ENCODE results near the gene AP3M1.

AP3M1 gene

GRCh38 chr10:74133923-74134820 is 16.5 kb downstream of the AP3M1 start:
- H3K4me3 ChIP-seq (replicated peaks; ENCODE audit: low read depth, low read length), result no peak overlapping the region
- no peak for DNase-seq (ENCODE audit: extremely low read depth, low read depth)
- no peak for TF ChIP-seq CTCF (IDR thresholded peaks at IDR 0.05; ENCODE audit: low read depth, low read length, missing control alignments)

DNA sequence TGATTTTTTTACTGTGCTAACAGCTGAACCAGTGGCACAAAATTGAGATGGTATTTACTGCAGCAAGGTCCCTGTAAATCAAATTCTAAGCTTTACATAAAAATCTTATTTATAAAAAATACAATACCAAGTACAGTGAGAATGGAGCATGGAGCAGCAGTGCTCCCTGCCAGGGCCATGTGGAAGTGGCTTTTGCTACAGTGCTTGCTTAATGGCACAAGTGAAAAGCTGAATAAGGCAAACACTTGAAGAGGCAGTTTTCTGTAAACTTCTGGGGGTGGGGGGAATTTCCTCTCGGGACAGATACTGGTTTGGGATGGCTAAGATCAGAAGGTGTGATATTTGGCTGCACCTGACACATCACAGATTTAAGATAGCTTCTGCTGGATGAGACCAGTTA is 27.5 kb downstream of the AP3M1 start:
- H3K4me3 ChIP-seq (replicated peaks; ENCODE audit: low read depth, low read length), result no peak overlapping the region
- TF ChIP-seq CTCF (IDR thresholded peaks at IDR 0.05; ENCODE audit: low read depth, low read length, missing control alignments), result no peak
- no peak for DNase-seq (ENCODE audit: extremely low read depth, low read depth)

GRCh38 chr10:74122060-74122459 is 28.6 kb downstream of the AP3M1 start:
- no peak overlapping the region for H3K4me3 ChIP-seq (replicated peaks; ENCODE audit: low read depth, low read length)
- TF ChIP-seq CTCF (IDR thresholded peaks at IDR 0.05; ENCODE audit: low read depth, low read length, missing control alignments), result no peak
- DNase-seq (ENCODE audit: extremely low read depth, low read depth), result no peak

DNA sequence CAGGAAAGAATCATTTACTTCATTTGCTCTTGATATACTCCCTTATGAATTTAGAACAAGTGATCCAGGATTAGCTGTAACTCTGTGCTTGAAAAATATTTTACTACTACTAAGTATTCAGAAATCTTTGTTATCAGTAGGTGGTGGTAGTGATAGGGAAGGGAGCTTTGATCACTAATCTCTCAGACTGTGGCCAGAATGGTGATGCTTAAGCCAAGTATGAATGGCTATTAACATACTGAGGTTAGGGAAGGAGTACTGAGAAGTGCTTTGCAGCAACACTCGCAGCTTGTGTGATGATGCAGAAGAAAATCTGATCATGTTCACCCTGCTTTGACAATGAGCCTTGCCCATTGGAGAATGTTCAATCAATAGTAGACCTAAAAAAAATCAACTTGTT is 29.3 kb downstream of the AP3M1 start:
- TF ChIP-seq CTCF (IDR thresholded peaks at IDR 0.05; ENCODE audit: low read depth, low read length, missing control alignments), result no peak
- DNase-seq (ENCODE audit: extremely low read depth, low read depth), result no peak
- H3K4me3 ChIP-seq (replicated peaks; ENCODE audit: low read depth, low read length), result no peak overlapping the region

DNA sequence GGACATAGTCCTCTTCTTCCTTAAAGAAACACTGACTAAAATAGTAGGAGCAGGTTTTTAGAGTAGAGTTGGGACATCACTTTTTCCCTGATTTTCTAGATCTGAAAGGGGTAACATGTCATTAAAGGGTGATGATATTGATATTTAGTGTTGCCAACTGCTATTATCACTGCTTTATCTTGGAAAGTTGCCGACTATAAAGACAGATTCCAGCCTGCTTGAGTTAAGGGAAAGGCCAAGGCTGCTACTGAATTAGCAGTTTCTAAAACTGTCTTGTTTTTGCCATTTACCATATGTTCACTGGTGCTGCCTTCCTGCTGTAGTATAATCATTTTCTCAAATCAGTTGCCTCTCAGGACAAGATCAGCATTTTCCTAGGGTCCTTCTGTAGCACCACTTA is 29.7 kb downstream of the AP3M1 start:
- H3K4me3 ChIP-seq (replicated peaks; ENCODE audit: low read depth, low read length), result no peak overlapping the region
- no peak for TF ChIP-seq CTCF (IDR thresholded peaks at IDR 0.05; ENCODE audit: low read depth, low read length, missing control alignments)
- no peak for DNase-seq (ENCODE audit: extremely low read depth, low read depth)

DNA sequence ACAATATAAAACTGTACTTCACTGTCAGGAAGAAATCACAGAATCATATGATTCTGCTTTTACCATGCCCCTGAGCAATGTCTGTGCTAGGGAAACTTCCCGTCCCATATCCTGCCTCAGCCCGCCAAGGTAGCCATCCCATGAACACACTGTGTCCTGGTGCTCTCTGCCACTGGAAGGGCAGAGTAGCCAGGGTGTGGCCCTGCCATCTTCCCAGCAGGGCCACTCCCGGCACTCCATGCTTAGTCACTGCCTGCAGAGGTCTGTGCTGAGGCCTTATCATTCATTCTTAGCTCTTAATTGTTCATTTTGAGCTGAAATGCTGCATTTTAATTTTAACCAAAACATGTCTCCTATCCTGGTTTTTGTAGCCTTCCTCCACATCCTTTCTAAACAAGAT is 31.8 kb downstream of the AP3M1 start:
- no peak for DNase-seq (ENCODE audit: extremely low read depth, low read depth)
- no peak for TF ChIP-seq CTCF (IDR thresholded peaks at IDR 0.05; ENCODE audit: low read depth, low read length, missing control alignments)
- H3K4me3 ChIP-seq (replicated peaks; ENCODE audit: low read depth, low read length), result no peak overlapping the region

Data from HFF-Myc (cell line).